Activated CD8-positive, alpha-beta memory T cell treated with anti-CD3 and anti-CD28 coated beads, Interleukin-2, amount 50 U/mL, for 48 hours (primary cell): ENCODE measurements around the gene HIGD1B.

ENCODE experiments used
- DNase-seq: peaks from one replicate; pipeline ENCODE4 v3.0.0-alpha.2; 2020

The HIGD1B gene

DNA sequence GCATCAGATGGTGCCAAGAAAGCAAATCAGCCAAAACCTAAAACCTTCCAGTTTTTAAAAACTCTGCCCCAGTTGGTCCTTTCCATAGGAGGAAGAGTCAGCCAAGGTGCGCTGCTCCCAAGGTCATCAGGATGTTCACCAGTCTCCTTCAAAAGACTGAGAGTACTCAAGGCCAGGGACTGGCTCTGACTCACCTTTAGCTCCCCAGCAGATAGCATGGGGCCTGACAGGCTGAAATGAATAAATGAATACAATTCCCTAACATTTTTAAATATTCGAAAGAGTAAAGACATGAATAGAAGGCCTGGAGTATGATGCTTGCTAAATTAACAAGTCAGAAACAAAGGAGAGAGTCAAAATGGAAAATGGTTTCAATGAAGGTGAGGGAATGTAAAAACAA, 32.4 kb downstream of the HIGD1B start:
- no peak for DNase-seq

DNA sequence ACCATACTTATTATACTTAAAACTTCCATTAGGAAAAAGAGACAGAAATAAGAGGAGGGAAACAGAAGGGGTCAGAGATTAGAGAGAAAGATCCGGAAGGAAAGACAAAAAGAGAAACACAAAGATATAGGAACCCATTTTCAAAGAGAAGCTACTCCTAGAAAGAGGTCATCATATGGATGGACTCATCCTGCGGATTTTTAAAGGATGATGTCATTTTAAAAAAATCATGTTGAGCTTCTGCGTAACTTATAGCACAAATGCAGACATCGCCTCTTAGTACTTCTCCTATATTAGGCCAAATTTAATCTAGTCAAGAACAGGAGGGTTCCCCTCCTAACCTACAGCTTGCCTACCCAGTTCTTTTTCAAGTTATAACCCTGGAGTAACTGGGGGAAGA, 33.5 kb downstream of the HIGD1B start:
- no peak for DNase-seq

DNA sequence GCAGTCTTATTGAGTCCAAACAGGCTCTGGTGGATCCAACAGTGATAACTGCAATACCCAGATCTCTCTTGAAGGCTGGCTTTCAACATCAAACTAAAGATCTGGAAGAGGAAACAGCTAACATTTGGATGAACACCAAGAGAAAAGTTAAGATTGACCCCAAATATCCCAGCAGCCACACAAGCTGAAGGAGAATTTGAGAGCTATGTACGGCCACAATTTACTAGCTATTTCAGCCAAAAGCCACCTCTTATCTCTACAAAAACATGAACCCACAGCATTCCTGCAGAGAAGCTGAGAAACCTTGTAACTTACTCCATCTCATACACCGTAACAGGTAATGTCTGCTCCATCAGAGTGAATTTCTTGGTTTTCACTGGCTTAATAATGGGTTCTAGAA, 37.3 kb downstream of the HIGD1B start:
- DNase-seq: no peak

DNA sequence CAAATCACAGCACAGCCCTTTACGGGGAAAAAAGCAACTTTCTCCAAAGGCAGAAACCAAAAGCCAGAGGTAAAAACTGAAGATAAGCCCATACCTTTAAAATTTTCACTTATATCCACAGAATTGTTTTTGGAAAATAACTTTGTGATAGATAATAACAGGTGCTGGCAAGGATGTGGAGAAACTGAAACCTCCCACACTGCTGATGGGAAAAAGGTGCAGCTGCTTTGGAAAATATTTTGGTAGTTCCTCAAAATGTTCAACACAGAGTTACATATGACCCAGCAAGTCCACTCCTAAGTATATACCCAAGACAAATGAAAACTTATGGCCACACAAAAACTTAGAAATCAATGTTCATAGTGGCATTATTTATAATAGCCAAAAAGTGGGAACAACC, 39.3 kb downstream of the HIGD1B start:
- DNase-seq: no peak

DNA sequence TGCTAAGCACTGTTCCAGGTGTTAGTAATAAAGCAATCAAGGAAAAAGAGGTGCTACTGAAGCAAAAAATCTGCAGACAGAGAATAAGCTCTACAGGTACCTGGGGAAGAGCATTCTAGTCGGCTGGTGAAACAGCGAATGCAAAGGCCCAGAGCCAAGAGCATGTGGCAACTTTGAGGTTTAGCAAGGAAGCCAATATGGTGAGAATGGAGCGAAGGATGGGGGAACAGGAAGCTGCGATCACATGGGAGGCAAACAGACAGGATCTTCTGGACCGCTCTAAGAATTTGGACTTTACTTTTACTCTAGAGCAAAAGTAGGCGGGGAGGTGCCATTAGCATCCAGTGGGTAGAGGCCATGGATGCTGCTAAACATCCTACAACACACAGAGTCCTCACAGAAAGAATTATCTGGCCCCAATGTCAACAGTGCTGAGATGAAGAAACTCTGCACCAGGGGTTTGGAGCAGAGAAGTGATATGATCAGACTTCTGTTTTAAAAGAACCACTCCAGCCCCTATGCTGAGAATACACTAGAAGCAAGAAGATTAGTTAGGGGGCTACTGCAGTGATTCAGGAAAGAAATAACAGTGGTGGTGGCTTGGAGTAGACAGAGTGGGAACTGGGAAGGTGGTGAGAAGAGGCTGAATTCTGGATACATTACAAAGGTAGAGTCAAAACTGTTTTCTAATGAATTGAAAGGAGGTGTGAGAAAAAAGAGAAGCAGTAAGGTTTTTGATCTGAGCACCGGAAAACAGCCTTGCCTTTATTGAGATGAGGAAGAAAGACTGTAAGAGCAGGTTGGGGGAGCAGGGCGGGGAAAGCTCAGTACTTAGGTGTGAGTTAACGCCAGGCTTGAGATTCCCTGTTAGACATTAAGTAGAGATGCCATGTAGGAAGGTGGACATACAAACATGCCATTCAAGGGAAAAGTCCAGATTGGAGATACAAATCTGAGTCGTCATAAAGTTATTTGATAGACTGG, 40.6 kb downstream of the HIGD1B start:
- DNase-seq: no peak

DNA sequence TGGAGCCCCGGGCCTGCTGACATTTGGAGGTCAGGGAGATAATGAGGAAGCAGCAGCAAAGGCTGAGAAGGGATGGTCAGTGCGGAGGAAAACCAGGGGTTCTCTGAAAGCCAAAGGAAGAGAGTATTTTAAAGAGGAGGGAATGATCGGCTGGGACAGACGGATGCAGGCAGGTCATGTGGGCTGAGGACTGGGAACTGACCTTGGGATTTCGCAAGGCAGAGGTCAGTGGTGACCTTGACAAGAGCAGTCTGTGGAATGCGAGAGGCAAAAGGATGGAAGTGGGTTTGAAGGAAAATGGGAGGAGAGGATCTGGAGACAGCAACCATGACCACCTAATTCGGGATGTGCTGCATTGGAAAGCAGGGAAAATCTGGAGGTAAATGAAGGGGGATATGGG, 41.3 kb downstream of the HIGD1B start:
- no peak for DNase-seq

DNA sequence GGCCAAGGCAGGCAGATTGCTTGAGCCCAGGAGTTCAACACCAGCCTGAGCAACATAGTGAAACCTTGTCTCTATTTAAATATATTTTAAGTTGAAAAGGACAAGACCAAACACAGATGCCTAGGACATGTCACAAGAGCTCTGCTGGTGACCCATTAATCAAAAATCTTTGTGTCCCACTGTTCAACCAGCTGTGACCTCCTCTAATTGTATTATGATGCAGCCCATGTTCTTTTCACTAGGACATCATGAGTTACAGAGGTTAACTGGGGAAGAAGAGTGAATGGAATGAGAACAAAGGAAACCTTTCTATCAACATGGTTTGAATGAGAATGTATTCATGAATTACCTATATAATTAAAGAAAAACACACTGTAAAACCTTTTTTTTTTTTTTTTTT, 44.6 kb downstream of the HIGD1B start:
- DNase-seq: no peak

- no peak for DNase-seq
These were observed 47.0 kb downstream of the HIGD1B start for GRCh38 chr17:44894642-44895041.

- no peak for DNase-seq
These were observed 51.0 kb downstream of the HIGD1B start for GRCh38 chr17:44898768-44899073.

GRCh38 chr17:44899074-44899782, 51.5 kb downstream of the HIGD1B start, which contains the start of gene EFTUD2:
TSS of gene EFTUD2 (minus strand) at chr17:44899445. CDS start at chr17:44894521, 4,924 bp downstream.
- peak; percentile 97 for DNase-seq
